GM12878 (cell line): ENCODE results near the gene ZBTB7B. TPM values are rescaled to one million over a fixed set of nuclear protein-coding genes. Genes with fewer than 3 reads are reported as not detected.

Experiments used
- EP300 ChIP-seq, 2 experiments: fragments of 150-350 bp in 1 of 2; IDR thresholded peaks; 2 replicates each; pipeline ENCODE4 v1.6.1; 2011 to 2012; ENCODE audit warnings: low read depth in 2 of 2, low read length in 2 of 2, borderline replicate concordance in 1 of 2, improper control_type of control experiment in 1 of 2, inconsistent platforms in 1 of 2; ENCODE audit not compliant: control insufficient read depth in 1 of 2
- PRDM15 ChIP-seq: fragments of 450-650 bp; formaldehyde crosslinking; IDR thresholded peaks from 2 replicates; pipeline ENCODE4 v1.4.0; 2020; ENCODE audit warnings: mild to moderate bottlenecking, moderate library complexity
- RAD21 ChIP-seq: IDR thresholded peaks from 2 replicates; pipeline ENCODE4 v1.6.1; 2011; ENCODE audit warnings: mild to moderate bottlenecking, low read depth, low read length, moderate library complexity; ENCODE audit not compliant: insufficient read depth
- ZBTB4 ChIP-seq: fragments of 450-650 bp; formaldehyde crosslinking; IDR thresholded peaks from 2 replicates; pipeline ENCODE4 v1.4.0; 2022; ENCODE audit warnings: mild to moderate bottlenecking, moderate library complexity
- ZNF274 ChIP-seq: IDR thresholded peaks from one replicate; pipeline ENCODE4 v1.8.0; 2011; ENCODE audit not compliant: insufficient read length, insufficient read depth
- polyA plus RNA-seq, 11 experiments: library from polyadenylated mRNA; depleted of rRNA in 4 of 11; unstranded in 6 of 11; stranded (reverse) in 5 of 11; fragments of >200 nt; fragmentation: Nextera tagmentation in 4 of 11; fragmentation: Illumina TruSeq in 1 of 11; extraction: Ambion mirVana in 4 of 11; extraction: Trizol in 1 of 11; gene quantifications; 1 replicate in 1 of 11; 2 replicates in 10 of 11; pipeline versions ENCODE4 v1.2.1 to v1.2.3, GENCODE V29; 2011 to 2016; ENCODE audit warnings: inconsistent platforms in 2 of 11, missing spikeins in 2 of 11, low read depth in 1 of 11
- total RNA-seq, 4 experiments: library from RNA; depleted of rRNA in 3 of 4; stranded (reverse); fragments of >200 nt in 3 of 4; fragmentation: Illumina TruSeq in 1 of 4; extraction: Trizol in 1 of 4; gene quantifications; 2 replicates each; pipeline versions ENCODE4 v1.2.1 to v1.2.3, GENCODE V29; 2013 to 2021

The ZBTB7B gene
- total and polyA plus RNA-seq, 10 of the 15 experiments (the other 5 are each of a cell fraction or from before 2014, with no cell fraction given) = 0.11 to 44.9 (median 11.3) TPM

- TF ChIP-seq PRDM15 (CRISPR knock-in tag) (no peak), ZBTB4 (CRISPR knock-in tag) (no peak), EP300 (IDR thresholded peaks at IDR 0.05; ENCODE audit: borderline replicate concordance in 1 of 2, control insufficient read depth in 1 of 2, low read depth in 2 of 2, low read length in 2 of 2) (no peak), ZNF274 (no peak), RAD21 (no peak)
- TF ChIP-seq, all 136 proteins: peak for 0
These were observed 12.3 kb upstream of the ZBTB7B start (continued) for GRCh38 chr1:154990276-154990675.
